Smooth muscle cell (in vitro differentiated cells): Measurements from ENCODE around the gene OR5H15. TPM values are rescaled to one million over a fixed set of nuclear protein-coding genes. Genes with fewer than 3 reads are reported as not detected.

Experiments used
- DNase-seq: peaks from one replicate; lab custom pipeline; 2025; ENCODE audit not compliant: unreplicated experiment; lab: John Stamatoyannopoulos, UW
- H2AFZ ChIP-seq: fragments of 200-600 bp; sonication (generic); 2 replicates; pipeline ENCODE4 v1.6.0; 2016; ENCODE audit warnings: antibody characterized with exemption, low read depth, mild to moderate bottlenecking
- H3F3A ChIP-seq: fragments of 200-600 bp; sonication (generic); 2 replicates; pipeline ENCODE4 v1.6.0; 2017; ENCODE audit warnings: antibody characterized with exemption, low read depth
- H3K27ac ChIP-seq: fragments of 200-600 bp; sonication (generic); 2 replicates; pipeline ENCODE4 v1.5.1; 2016; ENCODE audit warnings: low read depth, mild to moderate bottlenecking
- H3K27me3 ChIP-seq: fragments of 200-600 bp; sonication (generic); 2 replicates; pipeline ENCODE4 v1.6.1; 2016; ENCODE audit warnings: low read depth, mild to moderate bottlenecking
- H3K36me3 ChIP-seq: fragments of 200-600 bp; sonication (generic); 2 replicates; pipeline ENCODE4 v1.5.1; 2016; ENCODE audit warnings: low read depth
- H3K4me1 ChIP-seq: fragments of 200-600 bp; sonication (generic); 2 replicates; pipeline ENCODE4 v1.5.1; 2016; ENCODE audit warnings: low read depth
- H3K4me2 ChIP-seq: fragments of 200-600 bp; sonication (generic); 2 replicates; pipeline ENCODE4 v1.6.0; 2016; ENCODE audit warnings: mild to moderate bottlenecking
- H3K4me3 ChIP-seq: fragments of 200-600 bp; sonication (generic); 2 replicates; pipeline ENCODE4 v1.5.1; 2016; ENCODE audit warnings: mild to moderate bottlenecking
- H3K79me2 ChIP-seq: fragments of 200-600 bp; sonication (generic); 2 replicates; pipeline ENCODE4 v1.6.0; 2016; ENCODE audit warnings: low read depth, mild to moderate bottlenecking
- H3K9ac ChIP-seq: fragments of 200-600 bp; sonication (generic); 2 replicates; pipeline ENCODE4 v1.6.0; 2016; ENCODE audit warnings: low read depth
- H3K9me3 ChIP-seq: fragments of 200-600 bp; sonication (generic); replicated peaks from 2 replicates; pipeline ENCODE4 v1.5.1; 2016; ENCODE audit warnings: low read depth
- H4K20me1 ChIP-seq: fragments of 200-600 bp; sonication (generic); 2 replicates; pipeline ENCODE4 v1.6.0; 2016; ENCODE audit warnings: low read depth
- CTCF ChIP-seq: fragments of 200-600 bp; sonication (generic); IDR thresholded peaks from 2 replicates; pipeline ENCODE4 v1.5.1; 2017; ENCODE audit warnings: borderline replicate concordance, mild to moderate bottlenecking, antibody characterized with exemption; ENCODE audit not compliant: insufficient read depth, poor library complexity, severe bottlenecking
- WGBS: methylation state at CpG from one replicate; pipeline ENCODE4 v1.1.7; 2016; ENCODE audit warnings: low lambda C conversion rate; 5-methylcytosine and 5-hydroxymethylcytosine counted together
- polyA plus RNA-seq: library from polyadenylated mRNA; unstranded; fragments of >200 nt; fragmentation: Nextera tagmentation; extraction: Ambion mirVana; gene quantifications from 2 replicates; pipeline ENCODE4 v1.2.1, GENCODE V29; 2016
- total RNA-seq: library from RNA; depleted of rRNA; stranded (reverse); fragments of >200 nt; gene quantifications from 2 replicates; pipeline ENCODE4 v1.2.3, GENCODE V29; 2014

The OR5H15 gene
- total and polyA plus RNA-seq, 2 experiments from 2014 or later = not detected

- H3F3A ChIP-seq = peaks cover 5% of the 10 kb centered on the region
- no peaks in the 10 kb centered on the region for H3K4me1 ChIP-seq
- H3K27me3 ChIP-seq = no peaks in the 10 kb centered on the region
- WGBS = 25% methylated on average over 5 of the region's 5 CpGs
- no peak overlapping the region for H3K4me3 ChIP-seq
- H2AFZ ChIP-seq = peak overlapping the region; percentile 32
- no peaks in the 10 kb centered on the region for H3K36me3 ChIP-seq
- no peak for DNase-seq
- peak overlapping the region; percentile 64 for H3K4me2 ChIP-seq
- no peaks in the 10 kb centered on the region for H3K79me2 ChIP-seq
- H3K9me3 ChIP-seq = no peaks in the 10 kb centered on the region
- TF ChIP-seq CTCF = no peak
- H3K9ac ChIP-seq = no peak overlapping the region
- H4K20me1 ChIP-seq = no peaks in the 10 kb centered on the region
- H3K27ac ChIP-seq = peak overlapping the region; percentile 45
Measured at GRCh38 chr3:98151241-98151640, 15.3 kb upstream of the OR5H15 start.

GRCh38 chr3:98171071-98171470 lies 4.6 kb downstream of the OR5H15 start:
- H3K27ac ChIP-seq = no peak overlapping the region
- no peaks in the 10 kb centered on the region for H4K20me1 ChIP-seq
- H3K9ac ChIP-seq = no peak overlapping the region
- H3K36me3 ChIP-seq = no peaks in the 10 kb centered on the region
- no peak for DNase-seq
- H3K79me2 ChIP-seq = no peaks in the 10 kb centered on the region
- no peaks in the 10 kb centered on the region for H3F3A ChIP-seq
- no peak overlapping the region for H2AFZ ChIP-seq
- no peak for TF ChIP-seq CTCF
- 77% methylated on average over 1 of the region's 1 CpG for WGBS
- no peaks in the 10 kb centered on the region for H3K4me1 ChIP-seq
- H3K27me3 ChIP-seq = no peaks in the 10 kb centered on the region
- no peak overlapping the region for H3K4me3 ChIP-seq
- H3K4me2 ChIP-seq = no peak overlapping the region
- H3K9me3 ChIP-seq = no peaks in the 10 kb centered on the region

GRCh38 chr3:98172621-98173020 lies 6.1 kb downstream of the OR5H15 start:
- TF ChIP-seq CTCF = no peak
- no peaks in the 10 kb centered on the region for H3K4me1 ChIP-seq
- H3K27me3 ChIP-seq = no peaks in the 10 kb centered on the region
- H3K79me2 ChIP-seq = no peaks in the 10 kb centered on the region
- H3K9me3 ChIP-seq = no peaks in the 10 kb centered on the region
- H3K4me2 ChIP-seq = no peak overlapping the region
- 91% methylated on average over 7 of the region's 7 CpGs for WGBS
- DNase-seq = no peak
- H3K9ac ChIP-seq = no peak overlapping the region
- no peak overlapping the region for H2AFZ ChIP-seq
- H3K27ac ChIP-seq = no peak overlapping the region
- H3F3A ChIP-seq = no peaks in the 10 kb centered on the region
- no peaks in the 10 kb centered on the region for H3K36me3 ChIP-seq
- H3K4me3 ChIP-seq = no peak overlapping the region
- no peaks in the 10 kb centered on the region for H4K20me1 ChIP-seq

- no peak overlapping the region for H2AFZ ChIP-seq
- no peak overlapping the region for H3K4me2 ChIP-seq
- H3K27ac ChIP-seq = no peak overlapping the region
- H3K9me3 ChIP-seq = no peaks in the 10 kb centered on the region
- H4K20me1 ChIP-seq = no peaks in the 10 kb centered on the region
- H3K27me3 ChIP-seq = no peaks in the 10 kb centered on the region
- no peaks in the 10 kb centered on the region for H3K4me1 ChIP-seq
- H3F3A ChIP-seq = no peaks in the 10 kb centered on the region
- no peak overlapping the region for H3K9ac ChIP-seq
- no peak for TF ChIP-seq CTCF
- no peaks in the 10 kb centered on the region for H3K36me3 ChIP-seq
- no peaks in the 10 kb centered on the region for H3K79me2 ChIP-seq
- no peak overlapping the region for H3K4me3 ChIP-seq
- whole genome bisulfite sequencing = 88% methylated on average over 3 of the region's 3 CpGs
- no peak for DNase-seq
Measured at GRCh38 chr3:98180319-98180890, 13.9 kb downstream of the OR5H15 start.
